Left lung (tissue), 10 donors: Measurements from ENCODE around the gene ABCG2. TPM values are rescaled to one million over a fixed set of nuclear protein-coding genes. Genes with fewer than 3 reads are reported as not detected.

Experiments
- ATAC-seq: fragments of 200-7000 bp; cut with Tn5 transposase; one replicate; pipeline ENCODE4 v1.9.1; 2020; ENCODE audit warnings: moderate library complexity
- DNase-seq, 4 donors: peaks; one replicate each; pipeline ENCODE4 v3.0.0-alpha.2; 2013 to 2020
- H3K27ac ChIP-seq, 2 donors: fragments of 200-600 bp; sonication (generic) in 1 of 2; one replicate each; pipeline versions ENCODE4 v1.5.0 to v1.8.0; 2020 to 2021
- H3K27me3 ChIP-seq, 2 donors: fragments of 200-600 bp; sonication (generic) in 1 of 2; one replicate each; pipeline versions ENCODE4 v1.5.0 to v1.8.0; 2020 to 2021
- H3K36me3 ChIP-seq, 2 donors: fragments of 200-600 bp; sonication (generic) in 1 of 2; one replicate each; pipeline versions ENCODE4 v1.5.0 to v1.8.0; 2020 to 2021
- H3K4me1 ChIP-seq, 2 donors: fragments of 200-600 bp; one replicate each; pipeline ENCODE4 v1.8.0; 2021
- H3K4me3 ChIP-seq, 2 donors: fragments of 200-600 bp; sonication (generic) in 1 of 2; one replicate each; pipeline versions ENCODE4 v1.5.0 to v1.8.0; 2020 to 2021; ENCODE audit warnings: mild to moderate bottlenecking in 1 of 2
- H3K9me3 ChIP-seq, 2 donors: fragments of 200-600 bp; sonication (generic) in 1 of 2; one replicate each; pipeline versions ENCODE4 v1.5.0 to v1.8.0; 2020 to 2021
- CTCF ChIP-seq, 2 donors: fragments of 200-600 bp; sonication (generic) in 1 of 2; IDR thresholded peaks; one replicate each; pipeline versions ENCODE4 v1.5.0 to v1.8.0; 2021; ENCODE audit warnings: antibody characterized with exemption in 2 of 2
- intact Hi-C, 2 donors: fragments of 100-400 bp; cut with DNase I; formaldehyde crosslinking; loops; one replicate each; pipeline versions ENCODE4 v1.11.2 to v1.14.2; 2022
- polyA plus RNA-seq, 6 donors: library from polyadenylated mRNA; unstranded; fragments of 120-200 nt; gene quantifications; one replicate each; pipeline ENCODE4 v1.2.1, GENCODE V29; 2013; ENCODE audit not compliant: insufficient read length in 6 of 6
- total RNA-seq, 2 donors: library from RNA; stranded (reverse); fragmentation: NEBNext Ultra II Directional; extraction: Animal tissue kit (Norgen Biotek cat#: 25700); gene quantifications; one replicate each; pipeline ENCODE4 v1.2.1, GENCODE V29; 2021
- donor health status: DM: no; HTN: yes; CAD: no.
- donor health status: DM: no; HTN: no; CAD: no.

The ABCG2 gene
- total and polyA plus RNA-seq, 8 donors = 5.1 to 23.5 (median 16.8) TPM

- Histone ChIP-seq H3K27ac (no peak overlapping the region), H3K9me3 (no peaks in the 10 kb centered on the region), H3K27me3 (no peaks in the 10 kb centered on the region), H3K36me3 (no peaks in the 10 kb centered on the region), H3K4me3 (no peak overlapping the region), H3K4me1 (no peaks in the 10 kb centered on the region)
- DNase-seq (no peak), ATAC-seq (no peak)
- no peak for TF ChIP-seq CTCF (IDR thresholded peaks at IDR 0.05)
- intact Hi-C loops = no loop called here
Measured at GRCh38 chr4:88146891-88147290, 11.5 kb downstream of the ABCG2 start.

- TF ChIP-seq CTCF (IDR thresholded peaks at IDR 0.05) = no peak
- H3K27ac ChIP-seq = no peak overlapping the region
Measured at GRCh38 chr4:88144866-88145300, 13.6 kb downstream of the ABCG2 start.

GRCh38 chr4:88144048-88144447 is 14.4 kb downstream of the ABCG2 start:
- no peak overlapping the region for H3K4me3 ChIP-seq
- no peak overlapping the region for H3K27ac ChIP-seq
- H3K27me3 ChIP-seq = no peaks in the 10 kb centered on the region
- intact Hi-C loops = no loop called here
- H3K9me3 ChIP-seq = no peaks in the 10 kb centered on the region
- no peaks in the 10 kb centered on the region for H3K4me1 ChIP-seq
- ATAC-seq (no peak), DNase-seq (no peak)
- no peak for TF ChIP-seq CTCF (IDR thresholded peaks at IDR 0.05)
- H3K36me3 ChIP-seq = no peaks in the 10 kb centered on the region

More at GRCh38 chr4:88144866-88145300, 13.6 kb downstream of the ABCG2 start:
- H3K9me3 ChIP-seq = no peaks in the 10 kb centered on the region
- ATAC-seq (no peak), DNase-seq (no peak)
- H3K4me1 ChIP-seq = no peaks in the 10 kb centered on the region
- no peak overlapping the region for H3K4me3 ChIP-seq
- no peaks in the 10 kb centered on the region for H3K36me3 ChIP-seq
- intact Hi-C loops = no loop called here
- no peaks in the 10 kb centered on the region for H3K27me3 ChIP-seq

GRCh38 chr4:88143504-88143903 is 14.9 kb downstream of the ABCG2 start:
- TF ChIP-seq CTCF (IDR thresholded peaks at IDR 0.05) = no peak
- H3K27ac ChIP-seq = no peak overlapping the region
- no peaks in the 10 kb centered on the region for H3K27me3 ChIP-seq
- H3K36me3 ChIP-seq = no peaks in the 10 kb centered on the region
- no peaks in the 10 kb centered on the region for H3K4me1 ChIP-seq
- ATAC-seq (no peak), DNase-seq (no peak)
- no peak overlapping the region for H3K4me3 ChIP-seq
- H3K9me3 ChIP-seq = no peaks in the 10 kb centered on the region
- intact Hi-C loops = no loop called here

- H3K4me1 ChIP-seq = no peaks in the 10 kb centered on the region
- intact Hi-C loops = no loop called here
- ATAC-seq (no peak), DNase-seq (no peak)
- H3K4me3 ChIP-seq = no peak overlapping the region
- no peaks in the 10 kb centered on the region for H3K9me3 ChIP-seq
- TF ChIP-seq CTCF (IDR thresholded peaks at IDR 0.05) = no peak
- no peaks in the 10 kb centered on the region for H3K36me3 ChIP-seq
- no peak overlapping the region for H3K27ac ChIP-seq
- no peaks in the 10 kb centered on the region for H3K27me3 ChIP-seq
Measured at GRCh38 chr4:88138561-88138960, 19.9 kb downstream of the ABCG2 start.
